Activated naive CD4-positive, alpha-beta T cell treated with anti-CD3 and anti-CD28 coated beads, Interleukin-2, amount 50 U/mL, for 16 hours (primary cell): ENCODE measurements around the gene KRTAP5-5.
"Not testable (repeated sequence)": the region's sequence is repeated elsewhere in the genome, so short reads cannot be mapped to it uniquely, and the experiment has no call there.

Experiments used
- DNase-seq: peaks from one replicate; pipeline ENCODE4 v3.0.0-alpha.2; 2020

KRTAP5-5 gene

DNA sequence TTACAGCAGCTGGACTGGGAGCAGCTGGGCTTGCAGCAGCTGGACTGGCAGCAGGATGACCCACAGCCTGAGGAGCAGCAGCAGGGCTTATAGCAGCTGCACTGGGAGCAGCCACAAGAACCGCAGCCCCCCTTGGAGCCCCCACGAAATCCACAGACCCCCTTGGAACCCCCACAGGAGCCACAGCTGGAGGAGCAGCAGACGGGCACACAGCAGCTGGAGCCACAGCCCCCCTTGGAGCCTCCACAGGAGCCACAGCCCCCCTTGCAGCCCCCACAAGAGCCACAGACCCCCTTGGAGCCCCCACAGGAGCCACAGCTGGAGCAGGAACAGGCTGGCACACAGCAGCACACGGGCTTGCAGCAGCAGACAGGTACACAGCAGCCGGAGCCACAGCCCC lies 21.7 kb upstream of the KRTAP5-5 start:
- not testable (repeated sequence) for DNase-seq

DNA sequence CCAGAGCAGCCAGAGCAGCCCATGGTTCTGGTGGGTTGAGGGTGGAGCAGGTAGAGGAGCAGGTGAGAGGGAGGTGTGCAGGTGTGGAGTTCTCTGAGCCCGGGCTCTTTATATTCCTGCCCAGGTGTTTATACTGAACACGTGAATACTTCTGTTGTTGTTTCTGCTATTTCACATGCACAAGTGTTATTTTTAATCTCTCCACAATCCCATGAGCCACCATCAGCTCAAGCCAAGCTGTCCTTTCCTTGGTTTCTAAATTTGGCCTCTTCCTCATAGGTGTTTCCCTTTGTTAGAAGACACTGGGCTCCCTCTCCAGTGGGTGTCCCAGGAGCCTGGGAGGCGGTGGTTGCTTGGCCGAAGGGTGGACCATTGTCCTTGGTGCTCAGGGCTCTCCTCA lies 21.2 kb upstream of the KRTAP5-5 start, which contains the start of gene KRTAP5-3:
TSS of gene KRTAP5-3 (minus strand) at position 101 of the 400 bp plus-strand sequence. CDS start at position 23, 78 bp downstream.
- DNase-seq = no peak

DNA sequence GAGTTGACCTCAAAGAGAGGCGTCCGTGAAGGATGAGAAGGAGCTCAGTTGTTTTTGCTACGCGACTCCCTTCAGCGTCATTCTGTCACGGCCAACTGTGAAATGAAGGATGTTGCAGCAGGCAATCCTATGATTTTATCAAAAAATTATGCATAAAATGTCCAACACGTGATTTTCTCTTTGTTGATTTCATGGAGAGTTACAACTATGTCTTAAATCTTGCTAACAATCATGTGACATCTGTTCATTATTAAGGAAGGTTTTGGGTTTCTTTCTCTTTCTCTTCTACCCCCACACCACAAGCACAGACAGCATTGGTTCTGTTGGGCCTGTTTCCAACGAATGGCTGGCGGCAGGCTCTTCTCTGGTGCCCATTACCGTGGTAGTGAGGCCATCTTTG lies 11.3 kb upstream of the KRTAP5-5 start:
- DNase-seq = no peak

DNA sequence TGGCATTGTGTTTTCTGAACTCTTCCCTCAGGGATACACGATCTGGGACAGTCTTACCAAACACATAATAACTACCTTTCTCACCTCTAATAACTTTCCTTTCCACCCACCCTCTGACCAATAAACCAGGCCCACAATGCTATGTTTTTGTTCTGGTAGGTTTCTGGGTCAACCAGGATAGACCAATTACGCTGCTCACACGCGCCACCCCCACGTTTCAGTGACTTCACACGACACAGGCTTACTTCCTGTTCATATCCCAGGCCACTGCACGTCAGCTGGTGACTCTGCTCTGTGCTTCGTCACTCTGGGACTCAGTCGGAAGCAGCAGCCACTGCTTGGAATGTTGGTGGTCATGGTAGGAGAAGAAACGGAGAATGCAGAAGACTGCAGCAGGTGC lies 10.1 kb upstream of the KRTAP5-5 start:
- no peak for DNase-seq

DNA sequence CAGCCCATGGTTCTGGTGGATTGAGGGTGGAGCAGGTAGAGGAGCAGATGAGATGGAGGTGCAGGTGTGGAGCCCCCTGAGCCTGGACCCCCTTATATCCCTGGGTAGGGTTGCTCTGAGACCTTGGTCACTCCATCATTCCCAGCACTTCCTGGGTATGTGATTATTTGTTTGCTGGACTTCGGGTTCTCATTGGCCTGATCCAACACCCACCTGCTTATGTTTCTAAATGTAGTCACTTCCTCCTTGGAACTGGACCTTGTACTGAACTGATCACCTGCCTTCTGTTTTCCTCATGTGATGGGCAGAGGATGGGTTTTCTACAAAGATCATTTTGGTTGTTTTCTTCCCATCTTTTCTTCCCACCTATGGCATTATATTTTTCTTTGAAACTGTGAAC lies 7.5 kb upstream of the KRTAP5-5 start, which contains the start of gene KRTAP5-4:
TSS of gene KRTAP5-4 (minus strand) at position 53 of the 400 bp plus-strand sequence. CDS start at position 8, 45 bp downstream.
- DNase-seq = no peak

DNA sequence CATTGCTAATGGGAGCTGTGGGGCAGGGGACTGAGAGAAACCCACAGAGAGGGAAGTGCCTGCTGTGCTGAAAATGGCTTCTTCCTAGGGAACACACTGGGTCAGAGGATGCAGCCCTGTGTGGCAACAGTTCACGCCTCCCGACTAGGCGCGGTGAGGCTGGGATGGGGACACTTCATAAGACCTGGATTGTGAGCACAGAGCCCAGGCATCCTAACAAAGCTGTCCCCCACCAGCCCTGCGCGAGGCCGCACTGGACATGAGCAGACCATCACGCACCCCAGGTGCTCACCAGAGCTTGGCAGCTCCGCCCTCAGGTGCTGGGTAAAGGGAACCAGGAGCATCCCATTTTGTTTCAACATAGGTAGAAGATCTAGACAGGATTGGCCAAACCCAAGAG lies 5.9 kb upstream of the KRTAP5-5 start:
- DNase-seq = no peak

DNA sequence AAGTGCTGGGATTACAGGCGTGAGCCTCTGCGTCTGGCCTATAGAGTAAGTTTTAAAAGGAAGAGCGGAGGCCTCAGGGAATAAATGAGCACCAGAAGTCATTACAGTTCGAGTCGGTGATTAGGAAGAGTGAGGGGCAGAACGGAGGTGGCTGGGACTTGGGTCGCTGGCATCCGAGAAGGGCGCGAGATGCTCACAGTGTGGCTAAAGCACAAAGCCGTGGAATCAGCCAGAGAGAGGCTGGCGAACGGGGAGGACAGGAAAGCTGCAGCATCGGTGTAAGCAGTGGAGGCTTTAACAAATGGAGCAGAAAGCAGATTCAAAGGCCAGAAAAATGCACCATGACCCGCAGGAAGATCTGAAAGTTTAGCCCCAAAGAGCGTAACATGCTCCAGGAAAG lies 5.0 kb upstream of the KRTAP5-5 start:
- DNase-seq = no peak

DNA sequence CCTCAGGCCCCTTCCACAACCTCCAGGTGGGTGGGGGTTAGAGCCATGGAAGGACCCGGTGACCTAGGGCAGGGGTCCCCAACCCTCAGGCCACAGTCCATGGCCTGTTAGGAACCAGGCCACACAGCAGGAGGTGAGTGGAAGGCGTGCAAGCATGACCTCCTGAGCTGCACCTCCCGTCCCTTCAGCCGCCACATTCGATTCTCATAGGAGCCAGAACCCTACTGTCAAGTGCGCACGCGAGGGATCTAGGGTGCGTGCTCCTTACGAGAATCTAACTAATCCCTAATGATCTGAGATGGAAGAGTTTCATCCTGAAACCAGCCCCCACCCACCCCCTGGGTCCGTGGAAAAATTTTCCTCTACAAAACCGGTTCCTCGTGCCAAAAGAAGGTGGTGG lies 4.0 kb upstream of the KRTAP5-5 start:
- DNase-seq = no peak

DNA sequence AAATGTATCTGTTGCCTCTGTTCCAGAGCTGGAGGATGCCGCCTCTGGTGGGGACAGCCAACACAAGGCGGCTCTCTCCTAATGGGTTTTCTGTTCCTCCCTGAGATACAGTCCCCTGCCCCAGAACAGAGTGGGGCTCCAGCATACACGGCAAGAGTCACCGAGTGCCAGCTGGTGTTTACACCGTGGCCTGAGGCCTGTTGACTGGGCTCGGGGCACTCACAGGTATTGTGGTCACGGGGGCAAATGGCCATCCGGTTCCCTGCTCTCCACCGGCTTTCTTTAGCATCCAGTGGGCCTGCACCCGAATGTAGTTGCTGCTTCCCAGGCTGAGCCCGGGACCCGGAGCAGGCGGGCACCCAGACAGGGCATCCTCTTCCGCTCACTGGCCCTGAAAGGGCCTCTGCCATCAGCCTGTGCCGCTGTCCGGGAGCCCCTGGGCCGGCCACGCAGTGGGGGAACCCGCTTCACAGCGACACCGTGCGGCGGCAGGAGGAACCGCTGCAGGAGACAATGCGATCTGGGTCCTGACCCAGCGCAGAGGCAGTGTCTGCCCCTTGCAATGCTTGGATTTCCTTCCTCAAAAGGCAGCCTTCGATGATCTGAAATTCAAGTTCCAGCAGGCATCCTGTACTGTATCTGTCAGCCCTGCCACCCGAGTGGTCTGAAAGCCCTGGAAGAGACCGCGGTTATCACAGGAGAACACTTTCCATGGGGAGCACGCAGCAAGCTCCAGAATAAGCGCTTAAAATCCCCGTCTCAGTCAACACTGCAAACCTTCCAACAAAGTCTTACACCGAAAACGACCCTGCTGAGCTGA lies 859 bp upstream of the KRTAP5-5 start:
- peak; percentile 61 for DNase-seq

DNA sequence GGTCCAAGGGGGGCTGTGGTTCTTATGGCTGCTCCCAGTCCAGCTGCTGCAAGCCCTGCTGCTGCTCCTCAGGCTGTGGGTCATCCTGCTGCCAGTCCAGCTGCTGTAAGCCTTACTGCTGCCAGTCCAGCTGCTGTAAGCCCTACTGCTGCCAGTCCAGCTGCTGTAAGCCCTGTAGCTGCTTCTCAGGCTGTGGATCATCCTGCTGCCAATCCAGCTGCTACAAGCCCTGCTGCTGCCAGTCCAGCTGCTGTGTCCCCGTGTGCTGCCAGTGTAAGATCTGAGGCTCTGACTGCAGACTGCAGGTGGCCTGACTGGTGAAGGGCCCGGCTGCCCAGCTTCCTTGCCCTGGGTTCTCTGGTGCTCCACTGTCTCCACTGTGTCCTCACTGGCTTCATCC lies 696 bp downstream of the KRTAP5-5 start:
- no peak for DNase-seq

DNA sequence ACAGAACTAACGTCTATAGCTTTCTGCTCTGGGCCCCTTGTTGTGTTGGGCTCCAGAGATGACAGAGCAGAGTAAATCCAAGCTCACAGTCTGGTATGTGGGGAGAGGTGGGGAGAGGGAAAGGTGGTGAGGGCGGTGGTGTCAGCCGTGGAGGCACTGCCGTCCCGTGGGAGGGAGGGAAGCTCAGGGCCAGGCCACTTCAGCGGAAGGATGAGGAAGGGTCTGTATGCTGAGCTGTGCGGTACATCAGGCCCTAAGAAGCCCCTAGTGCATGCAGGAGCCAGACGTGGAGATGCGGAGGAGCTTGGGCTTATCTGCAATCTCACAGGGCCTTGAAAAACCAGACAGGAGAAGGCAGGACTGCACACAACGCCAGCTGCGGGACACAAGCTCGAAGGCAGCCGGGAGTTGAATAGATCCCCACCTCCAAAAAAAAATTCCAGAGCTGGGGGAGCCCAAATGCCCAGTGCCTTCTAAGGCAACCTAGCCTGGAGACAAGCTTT lies 1.5 kb downstream of the KRTAP5-5 start:
- DNase-seq = no peak

DNA sequence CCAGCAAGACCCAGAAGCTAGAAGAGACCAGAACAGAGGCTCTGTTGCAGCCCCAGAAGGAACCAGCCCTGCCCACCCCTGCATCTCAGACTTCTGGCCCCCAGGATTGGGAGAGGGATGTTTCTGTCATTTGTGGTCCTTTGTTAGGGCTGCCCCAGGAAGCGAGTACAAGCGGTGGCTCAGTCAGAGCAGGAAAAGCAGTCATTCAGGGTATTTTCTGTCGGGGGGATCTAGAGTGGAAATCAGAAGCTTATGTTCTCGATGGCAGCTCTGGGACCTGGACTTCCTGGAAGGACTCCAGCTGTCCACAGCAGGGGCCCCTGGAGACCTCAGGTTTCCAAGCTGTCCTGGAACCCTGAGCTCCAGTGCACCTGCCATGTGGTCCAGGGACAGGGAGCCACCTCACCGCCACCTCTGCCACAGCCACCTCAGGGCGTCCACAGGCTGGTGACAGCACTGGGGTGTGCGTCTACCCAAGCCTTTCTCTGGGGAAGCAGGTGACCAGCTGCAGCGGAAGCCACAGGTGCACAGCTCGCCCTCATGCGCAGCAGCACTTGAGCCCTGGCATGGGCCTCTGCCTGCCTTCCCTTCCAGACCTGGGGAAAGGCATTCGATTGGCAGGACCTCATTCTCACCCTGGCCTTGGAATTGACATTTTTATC lies 2.6 kb downstream of the KRTAP5-5 start:
- DNase-seq = no peak

DNA sequence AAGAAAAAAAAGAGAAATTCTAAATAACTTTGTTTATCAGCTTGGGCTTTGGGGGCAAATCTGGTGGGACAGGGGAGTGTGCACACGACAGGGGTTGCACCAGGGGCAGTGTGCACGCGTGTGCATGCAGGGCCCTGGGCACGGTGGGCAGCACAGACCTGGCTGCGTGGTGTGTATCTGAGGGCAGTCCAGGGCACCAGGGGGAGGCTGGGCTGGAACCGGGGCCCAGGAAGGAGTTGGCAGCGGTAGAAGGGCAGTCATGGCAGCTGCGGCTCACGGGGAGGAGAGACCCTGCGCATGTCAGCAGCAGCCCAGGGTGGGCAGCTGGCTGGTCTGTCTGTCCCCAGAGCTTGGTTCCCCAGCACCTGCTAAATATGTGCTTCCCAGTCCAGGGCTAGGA lies 4.3 kb downstream of the KRTAP5-5 start:
- DNase-seq = no peak

DNA sequence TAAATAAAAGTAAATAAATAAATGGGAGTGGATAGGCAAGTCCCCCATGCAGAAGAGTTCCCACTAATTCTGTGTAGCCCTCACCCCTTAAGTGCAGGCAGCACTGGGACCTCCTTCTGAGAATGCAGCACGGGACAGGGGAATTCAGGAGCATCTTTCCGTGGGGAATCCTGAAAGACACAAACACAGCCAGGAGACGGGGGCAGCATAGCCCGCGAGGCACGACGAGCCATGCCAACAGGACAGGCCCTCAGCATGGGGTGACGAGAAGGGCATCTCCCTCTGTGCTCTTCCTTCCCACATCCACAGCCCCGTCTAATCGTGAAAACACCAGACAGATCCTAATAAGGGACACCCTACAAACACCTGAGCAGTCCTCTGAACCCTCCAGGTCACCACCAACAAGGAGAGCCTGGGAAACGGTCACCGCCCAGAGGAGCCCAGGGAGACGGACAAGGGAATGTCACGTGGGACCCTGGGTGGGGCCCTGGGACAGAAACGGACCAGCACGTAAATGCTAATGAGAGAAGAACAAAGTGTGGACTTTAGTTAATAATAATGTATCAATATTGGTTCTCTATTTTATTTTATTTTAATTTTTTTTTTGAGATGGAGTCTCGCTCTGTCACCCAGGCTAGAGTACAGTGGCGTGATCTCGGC lies 6.8 kb downstream of the KRTAP5-5 start:
- no peak for DNase-seq

DNA sequence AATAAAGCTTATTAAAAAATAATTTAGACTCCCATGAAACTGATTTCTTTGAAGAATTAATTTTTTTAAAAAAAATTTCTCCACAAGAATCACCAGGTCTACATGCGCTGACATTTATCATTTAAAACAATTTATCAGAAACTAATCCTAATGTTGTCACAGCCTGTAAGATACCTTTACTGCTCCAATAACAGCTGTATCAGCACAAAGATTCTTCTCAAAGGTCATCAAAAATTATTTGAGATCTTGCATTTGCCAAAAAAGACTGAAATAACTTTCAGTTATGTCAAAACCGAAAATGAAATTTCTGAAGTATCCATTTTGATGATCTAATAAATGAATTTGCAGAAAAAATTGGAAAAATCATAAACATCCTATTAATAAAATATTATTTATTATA lies 8.1 kb downstream of the KRTAP5-5 start:
- DNase-seq = no peak

DNA sequence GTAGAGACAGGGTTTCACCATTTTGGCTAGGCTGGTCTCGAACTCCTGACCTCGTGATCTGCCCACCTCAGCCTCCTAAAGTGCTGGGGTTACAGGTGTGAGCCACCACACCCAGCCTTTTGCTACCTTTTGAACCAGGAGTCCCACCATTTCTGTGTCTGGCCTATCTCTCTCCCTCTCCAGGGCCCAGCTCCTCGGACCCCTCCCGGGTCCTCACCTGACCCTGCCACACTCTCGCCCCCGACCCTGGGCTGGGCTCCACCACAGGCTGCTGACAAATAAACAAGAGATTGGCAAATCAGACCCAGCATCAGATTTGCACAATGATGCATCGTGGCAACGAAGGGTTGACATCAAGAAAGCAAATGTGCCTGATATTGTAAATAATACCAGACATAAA lies 8.8 kb downstream of the KRTAP5-5 start:
- no peak for DNase-seq

DNA sequence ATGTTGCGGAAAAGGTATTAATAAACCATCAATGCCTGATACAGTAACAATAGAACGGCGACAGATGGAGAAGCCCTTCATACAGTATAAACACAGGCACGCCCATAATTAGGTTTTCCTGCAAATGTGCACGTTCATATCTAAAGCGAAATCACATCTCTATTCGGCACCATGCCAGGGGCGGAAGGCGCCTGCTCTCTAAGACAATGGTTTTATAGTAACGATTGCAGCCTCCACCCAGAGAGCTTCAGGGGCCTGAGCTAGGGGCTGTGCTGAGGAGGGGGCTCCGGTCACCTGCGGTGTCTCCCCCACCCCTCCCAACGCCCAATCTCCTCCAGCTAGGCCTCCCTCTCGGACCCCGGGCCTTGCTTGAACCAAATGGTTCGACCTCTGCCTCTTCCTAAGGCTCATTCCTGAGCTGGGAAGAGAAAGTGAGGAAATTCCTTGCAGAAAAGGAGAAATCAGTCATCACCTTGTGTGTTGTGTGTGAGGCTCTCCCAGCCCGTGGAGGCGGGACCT lies 9.6 kb downstream of the KRTAP5-5 start:
- DNase-seq = no peak

DNA sequence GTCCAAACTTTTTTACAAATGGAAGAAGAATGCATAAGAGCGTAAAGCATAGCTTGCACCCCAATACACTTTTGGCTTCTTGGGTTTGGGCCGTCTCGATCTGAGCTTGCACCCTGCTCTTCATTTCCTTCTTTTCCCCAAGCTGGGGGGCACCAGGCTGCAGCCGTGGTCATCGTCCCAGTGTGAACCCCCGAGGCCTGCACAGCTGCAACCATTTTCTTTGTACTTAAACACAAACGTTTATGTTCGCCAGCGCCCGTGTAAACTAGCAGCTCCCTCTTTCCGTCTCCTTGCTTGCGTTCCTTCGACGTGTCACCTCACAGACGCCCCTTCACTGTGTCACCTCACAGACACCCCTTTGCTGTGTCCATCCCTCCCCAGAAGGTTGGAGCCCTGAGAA lies 10.1 kb downstream of the KRTAP5-5 start:
- no peak for DNase-seq

DNA sequence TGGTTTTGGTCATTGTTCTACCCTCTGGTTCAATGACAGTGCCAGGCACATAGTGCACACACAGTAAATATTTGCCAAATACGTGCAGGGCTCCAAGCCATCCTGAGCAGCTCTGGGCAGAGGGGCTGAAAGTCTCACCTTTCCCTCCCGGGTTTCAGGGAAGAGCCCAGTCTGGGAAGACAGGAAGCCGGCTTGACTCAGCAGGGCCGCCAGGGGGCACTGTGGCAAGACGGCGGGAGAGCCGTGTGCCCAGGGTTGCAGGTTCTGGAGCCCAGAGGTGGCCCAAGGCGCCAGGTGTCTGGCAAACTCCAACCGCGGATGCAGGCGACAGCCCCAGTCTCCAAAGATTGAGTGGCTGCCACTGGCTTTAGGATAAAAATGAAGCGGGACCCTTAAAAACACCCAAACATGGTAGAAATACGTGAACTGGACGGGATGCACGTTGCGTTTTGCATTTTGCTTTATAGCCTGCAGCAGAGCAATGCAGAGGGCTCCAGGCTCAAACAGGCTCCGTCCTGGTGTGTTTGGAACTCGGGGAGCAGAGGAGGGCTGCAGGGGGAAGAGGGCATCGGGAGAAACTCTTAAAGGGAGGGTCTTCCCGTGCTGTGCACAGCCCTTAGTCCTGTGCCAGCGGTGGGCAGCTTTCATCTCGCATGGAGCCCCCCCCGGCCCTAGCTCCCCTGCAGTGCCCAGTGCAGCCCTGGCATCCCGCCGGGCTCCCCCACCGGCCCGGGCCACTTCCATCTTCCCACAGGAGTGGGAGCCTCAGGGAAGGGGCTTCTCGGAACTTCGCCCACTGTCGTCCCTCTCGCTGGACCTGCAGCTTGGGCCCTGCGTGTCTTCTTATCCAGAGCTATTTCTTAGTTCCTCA lies 10.7 kb downstream of the KRTAP5-5 start:
- no peak for DNase-seq

DNA sequence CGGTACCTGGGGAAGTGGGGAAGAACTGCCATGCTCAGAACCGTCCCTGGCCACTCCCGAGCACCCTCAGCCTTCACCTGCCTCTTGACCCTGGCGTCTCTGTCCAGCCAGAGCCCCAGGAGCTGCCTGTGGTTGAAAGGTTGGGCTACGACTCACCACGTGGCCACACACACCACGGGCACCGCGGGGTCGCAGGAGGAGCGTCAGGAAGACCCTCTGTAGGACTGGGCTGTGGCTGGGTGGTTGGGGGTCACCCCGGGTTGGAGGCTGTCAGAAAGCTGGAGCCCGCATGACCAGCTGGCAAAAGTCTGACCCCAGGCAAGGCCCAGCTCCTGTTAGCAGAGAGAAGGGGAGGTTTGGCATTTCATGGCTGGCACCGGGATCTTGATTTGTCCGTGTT lies 11.5 kb downstream of the KRTAP5-5 start:
- DNase-seq = no peak

DNA sequence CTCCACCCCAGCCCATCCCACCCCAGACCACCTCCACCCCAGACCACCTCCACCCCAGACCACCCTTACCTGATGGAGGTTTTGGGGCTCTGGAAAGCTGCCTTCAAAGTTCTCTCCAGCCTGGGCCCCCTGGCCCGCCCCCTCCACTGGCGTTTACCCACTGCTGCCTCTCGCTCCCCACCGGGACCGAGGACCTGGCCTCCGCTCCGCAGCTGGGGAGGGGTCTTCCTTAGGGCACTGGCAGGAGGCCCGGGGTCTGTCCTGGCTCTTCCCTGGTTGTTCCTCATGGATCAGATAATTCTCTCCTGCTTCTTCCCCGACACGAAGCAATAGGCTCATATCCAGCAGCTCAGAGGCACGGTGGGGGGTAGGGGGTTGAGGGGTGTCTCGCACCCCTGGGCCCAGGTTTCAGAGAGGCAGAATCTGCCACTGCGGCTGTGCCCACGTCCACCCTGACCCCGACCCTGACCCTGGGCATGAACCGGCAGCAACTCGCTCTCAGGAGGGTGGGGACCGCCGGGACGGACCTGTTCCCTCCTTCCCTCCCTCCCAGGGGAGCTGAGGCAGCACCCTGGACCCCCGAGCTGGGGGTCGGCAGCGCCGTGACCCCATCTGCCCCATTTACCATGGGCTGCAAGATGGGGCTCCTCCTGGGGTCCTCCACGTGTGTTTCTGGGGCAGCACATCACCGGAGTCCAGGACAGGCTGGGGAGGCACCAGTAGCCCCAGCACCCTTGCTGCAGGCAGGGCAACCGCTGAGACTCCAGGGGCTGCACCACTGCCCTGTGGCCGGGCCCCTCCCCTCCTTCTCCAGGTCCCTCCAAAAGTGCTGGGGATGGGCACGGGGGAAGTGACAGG lies 12.9 kb downstream of the KRTAP5-5 start:
- no peak for DNase-seq
